RPMI8226 (cell line): ENCODE data around the gene DNAJC11.
A peak's percentile ranks its signal among the peaks of the same experiment; 100 is the strongest.
"Not testable (repeated sequence)": the region's sequence is repeated elsewhere in the genome, so short reads cannot be mapped to it uniquely, and the experiment has no call there.

ENCODE experiments used
- DNase-seq: peaks from one replicate; pipeline ENCODE4 v3.0.0-alpha.2; 2015

The DNAJC11 gene

DNA sequence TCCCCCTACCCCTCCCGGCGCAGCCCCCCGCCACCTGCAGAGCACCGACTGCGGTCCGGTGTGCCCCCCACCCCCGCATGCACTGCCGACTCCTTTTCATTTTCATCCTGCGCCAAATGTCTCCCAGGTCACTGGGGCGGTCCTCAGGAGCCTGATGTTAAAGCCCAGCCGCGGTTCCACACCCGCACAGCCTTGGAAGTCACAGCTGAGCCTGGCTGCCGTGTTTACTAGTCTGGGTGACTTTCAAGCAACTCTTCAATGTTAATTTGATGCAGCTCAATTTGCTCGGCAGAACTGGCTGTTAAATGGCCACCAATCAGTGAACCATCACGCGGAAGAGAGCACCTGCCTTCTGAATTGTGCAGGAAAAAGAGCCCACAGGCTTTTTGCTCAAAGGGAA is 49.7 kb downstream of the DNAJC11 start:
- DNase-seq = no peak

DNA sequence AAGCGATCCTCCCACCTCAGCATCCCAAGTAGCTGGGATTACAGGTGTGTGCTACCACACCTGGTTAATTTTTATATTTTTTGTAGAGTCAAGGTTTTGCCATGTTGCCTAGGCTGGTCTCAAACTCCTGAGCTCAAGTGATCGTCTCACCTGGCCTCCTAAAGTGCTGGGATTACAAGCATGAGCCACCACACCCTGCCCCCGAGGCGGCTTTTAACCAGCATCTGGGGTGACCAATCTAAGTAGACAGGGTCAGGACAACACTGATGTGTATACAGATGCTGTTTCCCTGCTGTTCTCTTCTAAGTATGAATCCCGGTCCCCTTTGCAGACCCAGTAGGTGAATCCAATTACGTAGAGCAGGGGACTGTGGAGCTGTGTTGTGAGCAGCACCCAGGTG is 53.1 kb downstream of the DNAJC11 start:
- no peak for DNase-seq

DNA sequence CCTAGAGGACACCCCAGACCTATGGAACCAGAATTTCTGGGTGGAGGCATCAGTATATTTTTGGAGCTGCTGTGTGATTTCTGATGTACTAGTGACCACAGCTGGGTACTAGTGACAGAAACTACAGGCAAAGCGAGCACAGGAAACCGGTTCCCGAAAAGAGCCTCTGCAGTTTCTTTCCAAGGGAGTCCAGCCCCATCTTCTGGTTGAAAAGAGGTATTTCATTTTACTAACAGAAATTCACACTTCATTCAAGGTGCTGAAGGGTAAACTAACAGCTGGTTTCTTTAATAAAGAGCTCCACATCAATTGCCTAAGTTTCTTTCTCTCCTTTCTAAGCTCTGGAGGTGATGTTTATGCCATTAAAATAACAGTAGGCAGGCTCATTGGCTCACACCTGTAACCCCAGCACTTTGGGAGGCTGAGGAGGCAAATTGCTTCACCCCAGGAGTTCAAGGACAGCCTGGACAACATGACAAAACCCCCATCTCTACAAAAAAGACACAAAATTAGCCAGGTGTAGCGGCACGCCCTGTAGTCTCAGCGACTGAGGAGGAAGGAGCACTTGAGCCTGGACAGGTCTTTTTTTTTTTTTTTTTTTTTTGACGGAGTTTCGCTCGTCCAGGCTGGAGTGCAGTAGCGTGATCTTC is 55.0 kb downstream of the DNAJC11 start:
- DNase-seq = peak; percentile 41

DNA sequence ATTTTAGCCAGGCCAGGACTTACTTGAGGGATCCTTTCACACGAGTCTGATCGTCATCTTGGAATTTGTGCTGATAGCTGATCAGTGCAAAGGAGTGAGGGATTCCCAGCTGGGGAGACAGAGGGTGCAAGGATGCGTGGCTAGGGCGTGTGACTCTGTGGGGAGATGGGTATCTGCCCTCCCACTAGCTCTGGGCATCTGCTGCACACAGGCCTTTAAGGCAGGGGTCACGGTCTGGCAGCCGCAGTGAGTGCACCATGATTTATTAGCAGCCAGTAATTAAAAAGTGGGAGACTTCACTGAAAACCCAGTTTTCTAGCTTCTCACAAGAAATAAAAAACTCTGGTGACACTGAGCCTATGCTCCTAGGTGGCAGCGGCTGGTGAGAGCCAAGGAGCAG is 56.6 kb downstream of the DNAJC11 start:
- DNase-seq = no peak

DNA sequence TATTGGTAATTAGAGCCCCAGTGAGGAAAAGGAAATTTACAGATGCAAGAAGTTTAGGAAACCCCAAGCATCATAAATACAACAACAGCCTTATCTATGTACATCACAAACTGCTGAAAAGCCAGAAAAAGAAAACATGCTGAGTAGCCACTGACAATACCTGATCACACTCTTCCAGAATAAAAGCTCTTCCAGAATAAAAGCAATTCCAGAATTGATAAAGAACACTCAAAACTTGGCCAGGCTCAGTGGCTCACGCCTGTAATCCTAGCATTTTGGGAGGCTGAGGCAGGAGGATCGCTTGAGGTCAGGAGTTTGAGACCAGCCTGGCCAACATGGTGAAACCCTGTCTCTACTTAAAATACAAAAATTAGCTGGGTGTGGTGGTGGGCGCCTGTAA is 60.7 kb downstream of the DNAJC11 start:
- not testable (repeated sequence) for DNase-seq

DNA sequence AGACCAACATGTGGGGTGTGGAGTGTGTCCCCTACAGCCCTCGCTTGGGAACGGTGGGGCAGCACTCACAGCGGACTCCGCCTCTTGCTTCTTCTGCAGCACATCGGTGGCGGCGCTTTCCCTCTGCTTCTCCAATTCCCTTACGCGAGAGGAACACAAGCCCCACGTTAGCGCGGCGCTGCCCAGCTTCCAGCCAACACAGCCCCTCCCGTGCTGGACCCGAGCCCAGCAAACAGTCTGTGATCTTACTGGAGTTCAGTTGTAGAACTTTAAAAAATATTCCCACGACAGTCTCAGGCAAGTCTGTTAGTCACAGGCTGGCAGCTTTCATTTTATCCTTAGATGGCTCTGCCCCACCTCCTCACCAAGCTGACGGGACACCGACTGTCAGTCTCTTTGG is 63.4 kb downstream of the DNAJC11 start:
- no peak for DNase-seq

DNA sequence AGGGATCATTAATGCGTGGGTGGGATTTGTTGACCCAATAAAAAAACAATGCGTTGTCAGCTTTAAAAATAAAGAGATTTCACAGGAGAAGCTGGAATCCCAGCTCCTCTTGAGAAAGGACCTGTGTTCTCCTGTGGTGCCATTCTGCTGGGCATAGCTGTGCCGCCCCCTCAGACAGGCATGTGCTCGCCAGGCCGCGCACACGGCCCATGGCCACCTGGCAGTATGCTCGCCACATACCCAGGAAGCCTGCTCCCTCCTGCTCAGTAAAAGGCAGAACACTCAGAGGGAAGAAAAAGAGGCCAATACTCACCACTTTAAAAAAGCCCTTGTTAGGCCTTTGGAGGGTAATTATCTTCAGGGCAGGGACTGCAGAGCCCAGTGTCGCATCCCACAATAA is 63.8 kb downstream of the DNAJC11 start:
- DNase-seq = no peak

DNA sequence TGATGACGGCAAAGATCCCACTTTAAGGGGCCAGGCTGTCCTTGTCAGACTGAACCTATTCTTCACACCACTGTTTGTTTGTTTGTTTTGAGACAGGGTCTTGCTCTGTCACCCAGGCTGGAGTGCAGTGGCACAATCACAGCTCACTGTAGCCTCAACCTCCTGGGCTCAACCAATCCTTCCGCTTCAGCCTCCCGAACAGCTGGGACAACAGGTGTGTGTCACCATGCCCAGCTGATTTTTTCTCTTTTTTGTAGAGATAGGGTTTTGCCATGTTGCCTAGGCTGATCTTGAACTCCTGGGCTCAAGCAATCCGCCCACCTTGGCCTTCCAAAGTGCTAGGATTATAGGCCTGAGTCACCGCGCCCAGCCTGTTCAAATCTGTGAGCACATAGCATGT is 64.8 kb downstream of the DNAJC11 start:
- DNase-seq = not testable (repeated sequence)

DNA sequence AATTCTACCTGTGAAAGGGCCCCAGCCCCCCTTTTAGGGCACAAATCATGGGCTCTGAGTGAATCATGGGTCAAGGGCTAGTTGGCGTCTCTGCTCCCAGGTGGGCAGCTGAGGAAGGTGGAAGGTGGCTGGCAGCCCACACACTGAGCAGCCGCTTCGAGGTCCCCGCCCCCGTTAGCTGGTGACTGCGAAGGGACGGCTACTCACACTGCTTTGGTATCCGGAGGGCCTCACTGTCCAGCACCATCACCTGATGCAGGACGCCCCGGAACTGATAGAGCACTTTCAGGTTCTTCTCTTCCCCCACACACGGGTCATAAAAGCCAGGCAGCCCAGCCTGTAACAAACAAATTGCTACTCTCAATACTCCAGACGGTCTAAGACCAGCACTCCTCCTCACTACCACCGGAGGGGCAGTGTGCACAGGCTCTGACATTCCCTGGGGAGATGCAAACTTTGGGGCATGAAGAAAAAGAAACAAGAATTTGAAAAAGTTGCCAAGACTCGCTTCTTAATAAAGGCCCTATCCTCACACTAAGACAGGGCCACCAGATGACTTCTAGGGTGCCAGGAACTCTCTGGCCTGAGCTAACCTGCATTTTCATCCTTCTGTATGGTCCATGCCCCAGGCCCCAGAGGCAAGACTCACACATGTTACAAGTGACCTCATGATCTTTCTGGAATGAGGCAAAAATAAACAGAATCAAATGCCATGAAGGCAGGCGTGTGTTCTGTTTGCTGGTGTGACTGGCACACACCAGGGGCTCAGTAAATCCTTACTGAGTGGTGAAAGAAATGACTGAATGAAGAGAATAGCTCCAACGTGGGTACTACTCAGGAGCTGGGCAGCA is 65.5 kb downstream of the DNAJC11 start:
- DNase-seq = no peak

DNA sequence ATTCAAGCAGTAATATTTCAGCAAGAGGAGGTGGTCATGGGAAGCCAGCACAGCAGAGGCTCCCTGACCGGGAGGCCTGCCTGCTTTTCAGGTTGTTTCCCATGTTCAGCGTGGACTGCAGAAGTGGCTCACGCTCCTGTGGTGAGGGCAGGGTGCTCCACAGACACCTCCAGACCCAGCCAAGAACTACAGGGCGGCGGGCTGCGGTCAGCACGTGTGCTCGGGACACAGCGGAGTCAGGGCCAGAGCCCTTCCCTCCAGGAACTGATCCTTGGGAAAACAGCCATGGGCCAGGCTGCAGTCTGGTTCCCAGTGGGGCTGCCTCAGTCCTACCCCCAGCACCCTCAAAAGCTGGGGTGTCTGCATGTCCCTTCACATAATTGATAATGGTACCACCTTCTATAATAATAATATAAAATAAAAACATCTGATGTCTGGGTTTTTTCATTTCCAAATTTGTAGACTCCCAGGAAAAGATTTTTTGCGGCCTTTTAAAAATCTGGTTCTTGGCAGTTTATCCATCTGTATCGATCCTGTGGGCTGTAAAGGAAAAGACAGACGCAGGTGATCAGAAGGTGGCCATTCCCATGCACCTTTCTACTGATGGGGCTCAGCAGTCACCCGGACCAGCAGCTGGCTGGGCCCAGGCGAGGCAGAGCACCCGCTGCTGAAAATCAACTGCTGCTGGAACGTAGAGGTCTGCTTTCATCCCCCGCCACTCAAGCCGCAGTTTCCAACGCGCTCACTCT is 66.3 kb downstream of the DNAJC11 start:
- DNase-seq = no peak

DNA sequence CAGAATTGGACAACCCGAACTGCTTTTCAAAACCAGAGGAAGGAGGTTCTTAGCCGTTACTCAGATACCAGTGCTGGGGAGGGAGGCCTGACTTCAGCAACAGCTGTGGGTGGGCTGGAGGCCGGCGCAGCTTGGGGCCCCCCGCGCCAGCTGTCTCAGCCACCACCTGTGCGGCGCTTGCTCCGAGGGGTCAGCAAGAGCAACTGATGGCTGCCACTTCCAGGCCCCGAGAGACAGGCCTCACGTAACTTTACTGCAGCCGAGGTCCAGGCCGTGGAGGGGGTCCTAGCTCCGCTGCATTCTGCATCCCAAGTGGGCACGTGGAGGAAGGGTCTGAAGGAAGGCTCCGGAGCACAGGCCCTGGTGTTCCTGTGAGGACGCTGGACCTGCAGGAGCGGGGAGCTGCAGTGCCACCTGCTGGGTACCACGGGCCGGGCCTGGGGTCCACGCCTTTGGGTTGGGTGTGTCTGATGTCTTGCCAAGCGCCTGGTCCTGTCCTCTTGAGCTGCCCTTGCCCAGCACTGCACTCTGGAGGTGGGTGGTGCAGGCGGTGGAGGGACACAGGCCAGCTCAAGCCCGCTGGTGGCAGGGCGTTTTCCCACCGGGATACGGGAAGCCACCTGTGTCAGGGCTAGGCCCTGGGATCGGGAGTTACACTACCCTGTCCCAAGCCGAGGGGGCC is 67.1 kb downstream of the DNAJC11 start:
- DNase-seq = peak; percentile 44

DNA sequence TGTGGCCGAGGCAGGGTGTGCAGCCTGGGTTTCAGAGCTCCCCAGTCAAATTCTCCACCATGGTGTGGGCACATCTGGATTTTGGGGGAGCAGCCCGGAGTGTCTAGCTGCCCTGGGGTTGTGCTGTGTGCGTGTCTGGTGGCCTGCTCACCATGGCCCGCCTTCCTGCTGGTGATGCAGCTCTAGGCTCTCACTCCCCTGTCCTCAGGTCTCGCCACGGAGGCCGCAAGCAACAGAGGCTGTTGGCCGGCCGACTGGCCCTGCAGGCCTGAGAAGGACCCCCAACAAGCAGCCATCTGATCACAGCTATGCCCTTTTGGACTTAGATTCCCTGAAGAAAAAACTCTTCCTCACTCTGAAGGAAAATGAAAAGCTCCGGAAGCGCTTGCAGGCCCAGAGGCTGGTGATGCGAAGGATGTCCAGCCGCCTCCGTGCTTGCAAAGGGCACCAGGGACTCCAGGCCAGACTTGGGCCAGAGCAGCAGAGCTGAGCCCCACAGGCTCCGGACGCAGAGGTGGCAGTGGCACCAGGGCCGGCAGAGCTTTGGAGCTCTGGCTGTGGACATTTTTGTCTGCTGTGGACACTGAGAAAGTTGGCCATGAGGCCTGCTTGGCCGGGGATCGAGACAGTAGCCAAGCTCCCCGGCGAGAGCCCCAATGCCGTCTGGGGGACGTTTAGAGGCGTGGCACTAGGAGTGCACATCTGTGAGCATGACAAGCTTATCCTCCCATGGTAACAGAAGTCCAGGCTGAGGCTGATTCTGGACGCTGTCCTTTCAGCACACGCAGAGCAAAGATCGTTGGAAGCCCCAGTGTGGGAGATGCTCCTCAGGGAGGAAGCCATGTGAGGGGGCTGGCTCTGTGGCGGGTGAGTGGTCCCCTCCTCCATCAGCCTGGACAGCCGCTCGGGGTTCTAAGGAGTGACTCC is 68.8 kb downstream of the DNAJC11 start:
- no peak for DNase-seq

DNA sequence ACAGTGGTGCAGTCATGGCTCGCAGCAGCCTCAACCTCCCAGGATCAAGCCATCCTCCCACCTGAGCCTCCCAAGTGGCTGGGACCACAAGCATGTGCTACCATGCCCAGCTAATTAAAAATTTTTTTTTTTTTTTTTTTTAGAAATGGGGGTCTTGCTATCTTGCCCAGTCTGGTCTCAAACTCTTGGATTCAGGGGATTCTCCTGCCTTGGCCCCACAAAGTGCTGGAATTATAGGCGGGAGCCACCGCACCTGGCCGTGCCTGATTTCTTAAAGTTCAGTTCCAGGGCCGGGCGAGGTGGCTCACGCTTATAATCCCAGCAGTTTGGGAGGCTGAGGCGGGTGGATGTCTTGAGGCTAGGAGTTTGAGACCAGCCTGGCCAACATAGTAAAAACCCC is 70.6 kb downstream of the DNAJC11 start:
- no peak for DNase-seq

DNA sequence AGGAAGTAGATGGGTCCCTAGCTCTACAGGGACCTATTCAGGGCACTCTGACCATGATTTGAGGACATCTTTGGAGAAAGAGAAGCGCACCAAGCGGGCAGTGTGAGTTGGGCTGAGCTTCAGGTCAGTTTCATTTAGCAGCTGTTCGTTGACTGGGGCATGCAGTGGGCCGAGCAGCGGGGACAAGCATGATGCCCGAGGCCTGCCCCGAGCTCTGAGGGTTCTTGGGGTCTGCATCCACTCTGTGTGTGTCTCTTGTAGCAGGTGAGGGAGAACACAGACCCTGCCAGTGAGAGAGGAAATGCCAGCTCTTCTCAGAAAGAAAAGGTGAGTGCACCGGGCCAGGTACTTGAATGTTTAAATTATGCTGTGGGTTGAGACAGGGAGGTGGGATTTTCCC is 71.6 kb downstream of the DNAJC11 start:
- DNase-seq = no peak

DNA sequence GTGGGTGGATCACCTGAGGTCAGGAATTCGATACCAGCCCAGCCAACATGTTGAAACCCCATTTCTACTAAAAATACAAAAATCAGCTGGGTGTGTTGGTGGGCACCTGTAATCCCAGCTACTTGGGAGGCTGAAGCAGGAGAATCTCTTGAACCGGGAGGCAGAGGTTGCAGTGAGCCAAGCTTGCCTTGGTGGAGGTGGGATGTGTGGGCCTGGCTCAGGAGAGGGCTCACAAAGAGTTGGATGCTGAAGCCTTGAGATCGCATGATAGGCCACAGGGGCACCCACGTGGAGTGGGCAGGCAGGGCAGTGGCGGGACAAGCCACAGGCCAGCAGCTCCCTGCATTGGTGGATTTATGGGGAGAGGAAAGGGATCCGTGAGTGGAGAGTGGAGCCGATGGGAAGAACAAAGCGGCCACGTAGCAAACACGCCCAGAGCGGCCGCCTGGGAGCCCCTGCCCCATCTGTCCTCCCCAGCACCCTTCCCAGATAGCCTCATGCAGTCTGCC is 72.6 kb downstream of the DNAJC11 start:
- no peak for DNase-seq

DNA sequence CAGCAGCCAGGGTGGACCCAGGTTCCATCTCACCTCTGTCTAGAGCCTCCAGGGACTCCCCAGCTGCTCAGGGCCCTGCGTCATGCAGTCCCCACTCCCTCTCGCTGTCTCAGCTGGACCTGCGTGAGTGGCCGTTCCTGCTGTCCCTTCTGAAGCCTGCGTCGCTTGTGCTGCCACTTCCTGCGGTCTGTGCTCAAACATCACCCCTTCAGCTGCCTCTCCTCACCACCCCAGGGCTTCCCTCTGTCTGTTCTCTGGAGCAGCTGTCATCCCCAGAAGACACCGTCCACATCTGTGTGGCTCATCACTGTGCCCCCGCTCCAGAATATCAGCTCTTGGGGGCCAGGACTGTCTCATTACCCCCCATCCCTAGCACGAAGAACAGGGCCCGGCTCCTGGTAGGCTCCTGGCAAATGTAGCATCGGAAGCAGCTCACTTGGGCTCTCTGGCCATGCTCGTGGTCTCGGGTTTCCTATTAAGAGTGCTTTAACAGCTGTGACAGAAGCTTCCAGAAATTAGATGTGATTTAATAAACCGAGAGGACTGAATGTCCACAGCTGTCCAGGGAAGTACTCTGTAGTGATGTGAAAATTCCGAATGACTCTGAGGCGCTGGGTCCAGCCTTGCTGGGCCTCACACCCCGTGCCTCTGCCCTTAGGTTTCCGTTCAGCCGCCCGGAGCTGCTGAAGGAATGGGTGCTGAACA is 73.6 kb downstream of the DNAJC11 start:
- no peak for DNase-seq

DNA sequence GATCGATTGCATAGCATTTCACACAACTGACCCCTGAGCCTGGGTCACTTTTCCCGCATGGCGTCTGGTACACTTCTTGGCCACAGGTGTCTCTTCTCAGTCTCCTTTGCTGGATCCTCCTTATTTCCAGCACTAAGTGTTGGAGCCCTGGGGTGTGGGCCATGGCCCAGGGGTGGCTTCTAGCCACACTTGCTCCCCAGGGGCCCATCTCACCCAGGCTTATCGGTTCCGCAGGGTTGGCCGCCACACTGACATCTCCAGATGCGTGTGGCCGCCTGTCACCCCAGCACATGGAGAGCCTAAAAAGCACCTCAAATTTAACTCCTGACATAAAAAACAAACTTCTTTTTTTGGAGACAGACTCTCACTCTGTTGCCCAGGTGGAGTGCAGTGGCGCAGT is 74.6 kb downstream of the DNAJC11 start:
- DNase-seq = no peak

DNA sequence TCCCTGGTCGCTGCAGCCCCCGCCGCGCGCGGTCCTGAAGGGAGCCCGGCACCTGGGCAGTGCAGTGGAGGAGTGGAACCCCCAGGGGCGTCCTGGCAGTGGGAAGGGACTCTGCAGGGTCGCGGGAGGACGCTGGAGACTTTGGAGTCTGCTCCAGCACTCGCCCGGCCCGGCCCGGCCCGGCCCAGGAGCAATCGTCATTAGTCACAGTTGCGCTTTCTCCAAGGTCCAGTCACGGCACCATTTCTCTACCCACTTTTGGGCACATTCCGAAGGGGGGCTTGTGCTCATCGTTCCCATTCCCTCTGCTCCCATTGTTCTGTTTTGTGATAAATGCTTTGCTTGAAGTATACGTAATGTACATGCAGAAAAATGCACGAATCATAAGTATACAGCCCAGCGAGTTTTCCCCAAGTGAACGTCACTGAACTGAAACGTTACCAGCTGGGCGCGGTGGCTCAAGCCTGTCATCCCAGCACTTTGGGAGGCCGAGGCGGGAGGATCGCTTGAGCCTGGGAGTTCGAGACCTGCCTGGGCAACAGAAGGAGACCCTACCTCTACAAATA is 75.9 kb downstream of the DNAJC11 start:
- peak; percentile 60 for DNase-seq

DNA sequence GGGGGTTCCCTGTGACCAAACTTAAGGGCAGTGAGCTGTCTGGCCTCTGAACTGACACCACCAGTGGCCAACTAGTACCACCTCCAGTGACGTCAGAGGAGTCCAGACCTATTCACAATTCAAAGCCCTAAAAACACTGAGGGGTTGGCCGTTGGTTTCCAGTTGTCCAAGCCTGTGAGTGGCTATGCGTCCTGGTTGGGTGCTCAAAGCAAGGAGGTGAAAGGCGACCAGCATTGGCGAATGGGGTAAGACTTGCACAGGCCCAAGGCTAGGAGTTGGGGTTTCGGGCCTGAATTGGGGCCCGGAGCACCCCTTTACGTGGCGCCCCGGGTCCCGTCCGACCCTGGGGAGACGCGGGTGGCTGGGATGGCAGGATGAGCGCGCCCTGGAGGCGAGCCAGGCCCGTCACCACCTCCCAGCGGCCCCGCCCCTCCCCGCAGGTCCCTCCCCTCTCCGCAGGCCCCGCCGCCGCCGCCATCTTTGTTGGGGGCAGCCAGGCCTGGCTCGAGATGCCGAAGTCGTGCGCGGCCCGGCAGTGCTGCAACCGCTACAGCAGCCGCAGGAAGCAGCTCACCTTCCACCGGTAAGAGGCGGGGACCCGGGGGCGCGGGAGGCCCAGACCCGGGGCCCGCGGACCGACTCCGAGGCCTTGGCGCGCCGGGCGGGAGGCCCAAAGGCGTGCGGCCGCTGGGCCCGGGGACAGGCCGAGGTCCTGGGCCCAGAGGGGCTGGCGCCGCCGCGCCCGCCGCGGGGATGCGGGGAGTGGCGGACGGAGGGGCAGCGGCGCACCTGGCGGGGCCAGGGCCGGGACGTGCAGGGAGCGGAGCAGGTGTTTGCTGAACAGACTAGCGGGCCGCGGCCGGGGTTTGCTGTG is 76.7 kb downstream of the DNAJC11 start, which contains the start of gene THAP3:
Gene THAP3, plus strand, starts transcription at position 159 of the 874 bp plus-strand sequence. Its CDS starts 351 bp downstream, at position 510.
- peak; percentile 94 for DNase-seq
